CD4-positive, alpha-beta T cell treated with Interleukin-21 for 1 hour (primary cell): ENCODE results near the gene RGS17.

Experiments used
- DNase-seq: peaks from one replicate; pipeline ENCODE4 v3.0.0-alpha.2; 2020

The RGS17 gene

GRCh38 chr6:153081914-153082313 is 49.2 kb downstream of the RGS17 start:
- DNase-seq: no peak

DNA sequence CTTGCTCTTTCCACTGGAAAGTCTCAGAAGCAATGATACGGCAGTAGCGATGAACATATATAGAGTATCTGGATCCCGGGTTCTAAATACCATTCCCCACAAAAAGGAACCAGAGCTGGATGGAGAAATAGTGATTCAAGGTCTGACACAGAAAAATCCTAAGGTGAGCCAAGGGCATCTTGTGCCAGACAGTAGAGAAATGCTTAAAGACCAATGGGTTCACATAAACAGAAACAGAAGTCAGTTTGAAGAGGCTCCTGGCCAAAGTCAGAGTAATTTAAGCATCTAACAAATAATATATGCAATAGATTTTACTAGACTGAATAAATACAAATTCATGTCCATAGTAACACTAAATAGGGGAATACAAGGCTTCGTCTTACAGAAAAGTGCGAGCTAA is 54.7 kb downstream of the RGS17 start:
- no peak for DNase-seq

DNA sequence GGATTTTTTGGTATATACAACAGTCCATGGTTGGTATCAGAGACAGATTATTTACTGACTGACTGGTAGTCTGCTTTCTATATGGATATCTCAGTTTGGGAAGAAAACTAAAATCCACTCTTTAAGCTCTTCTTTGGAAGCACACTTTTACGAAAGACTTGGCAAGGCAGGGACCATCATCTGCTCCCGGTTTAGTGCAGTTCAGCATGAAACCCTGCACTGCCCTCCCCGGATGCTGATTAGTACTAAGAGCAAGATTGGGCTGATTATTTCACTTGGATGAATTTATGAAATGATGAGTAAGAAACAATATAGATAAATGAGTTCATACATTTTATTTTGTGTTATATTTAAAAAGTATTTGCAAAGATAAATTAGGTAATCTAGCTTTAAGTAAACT is 56.3 kb downstream of the RGS17 start:
- no peak for DNase-seq

DNA sequence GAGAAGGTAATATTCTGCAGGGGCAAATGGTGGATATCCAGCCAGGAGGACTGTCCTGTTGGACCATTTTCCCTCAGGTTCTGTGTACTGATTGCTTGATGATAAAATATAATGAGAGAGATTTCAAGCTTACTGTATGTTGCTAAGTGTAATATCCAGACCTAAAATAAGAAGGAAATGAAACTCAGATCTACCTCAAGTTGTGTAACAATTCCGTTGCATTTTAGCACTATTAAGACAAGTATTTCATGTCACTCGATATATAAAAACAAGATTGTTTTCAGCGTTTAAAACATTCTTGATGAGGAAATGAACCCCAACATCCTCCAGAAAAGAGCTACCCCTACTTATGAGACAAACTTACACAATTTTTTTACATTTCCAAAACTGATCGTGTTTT is 57.2 kb downstream of the RGS17 start:
- DNase-seq: no peak

GRCh38 chr6:153070756-153071155 is 60.3 kb downstream of the RGS17 start:
- no peak for DNase-seq

- DNase-seq: no peak
These were observed 61.2 kb downstream of the RGS17 start for GRCh38 chr6:153069897-153070296.

GRCh38 chr6:153065222-153065621 is 65.9 kb downstream of the RGS17 start:
- no peak for DNase-seq

DNA sequence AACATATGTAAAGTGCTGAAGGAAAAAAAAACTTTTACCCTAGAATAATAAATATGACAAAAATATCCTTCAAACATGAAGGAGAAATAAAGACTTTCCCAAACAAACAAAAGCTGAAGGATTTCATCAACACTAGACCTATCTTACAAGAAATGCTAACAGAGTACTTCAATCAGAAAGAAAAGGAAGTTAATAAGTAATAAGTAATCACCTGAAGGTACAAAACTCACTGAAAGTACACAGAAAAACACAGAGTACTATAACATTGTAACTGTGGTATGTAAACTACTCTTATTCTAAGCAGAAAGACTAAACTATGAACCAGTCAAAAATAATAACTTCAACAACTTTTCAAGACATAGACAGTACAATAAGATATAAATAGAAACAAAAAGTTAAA is 67.1 kb downstream of the RGS17 start:
- DNase-seq: no peak

- no peak for DNase-seq
These were observed 68.6 kb downstream of the RGS17 start for GRCh38 chr6:153062516-153062915.

DNA sequence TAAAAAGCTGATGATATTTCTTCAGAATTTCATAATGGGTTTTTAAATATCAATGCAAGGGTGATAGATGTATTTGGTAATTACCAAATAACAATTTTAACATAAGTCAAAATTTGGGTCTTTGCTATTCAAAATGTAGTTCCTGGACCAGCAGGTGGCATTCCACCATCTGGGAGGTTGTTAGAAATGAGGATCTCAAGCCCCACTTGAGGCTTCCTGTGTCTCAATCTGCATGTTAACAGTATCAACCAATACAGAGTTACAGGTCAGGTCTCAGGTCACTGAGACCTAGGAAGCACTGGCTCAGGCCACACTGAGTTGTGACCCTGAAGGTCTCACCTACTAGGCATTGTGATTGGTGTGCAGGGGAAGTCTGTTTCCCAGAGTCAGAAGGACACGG is 71.3 kb downstream of the RGS17 start:
- DNase-seq: no peak

DNA sequence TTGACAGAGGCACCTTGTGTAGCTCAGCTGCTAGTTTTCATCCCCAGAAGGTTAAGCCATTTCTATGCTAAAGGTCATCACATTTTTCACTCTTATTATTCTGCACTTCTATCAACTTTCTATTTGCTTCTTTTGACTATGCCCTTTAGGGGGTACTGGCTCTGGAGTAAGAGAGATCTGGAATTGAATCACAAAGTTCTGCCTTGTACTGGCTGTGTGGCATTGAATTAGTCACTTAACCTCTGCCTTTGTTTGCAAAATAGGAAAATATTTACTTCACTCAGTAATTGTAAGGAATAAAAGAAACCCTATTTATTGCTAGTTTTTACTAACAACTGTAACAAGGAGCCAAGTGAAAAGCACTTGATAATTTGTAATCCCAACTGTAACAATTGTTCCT is 71.8 kb downstream of the RGS17 start:
- no peak for DNase-seq

GRCh38 chr6:153058909-153059308 is 72.2 kb downstream of the RGS17 start:
- no peak for DNase-seq

DNA sequence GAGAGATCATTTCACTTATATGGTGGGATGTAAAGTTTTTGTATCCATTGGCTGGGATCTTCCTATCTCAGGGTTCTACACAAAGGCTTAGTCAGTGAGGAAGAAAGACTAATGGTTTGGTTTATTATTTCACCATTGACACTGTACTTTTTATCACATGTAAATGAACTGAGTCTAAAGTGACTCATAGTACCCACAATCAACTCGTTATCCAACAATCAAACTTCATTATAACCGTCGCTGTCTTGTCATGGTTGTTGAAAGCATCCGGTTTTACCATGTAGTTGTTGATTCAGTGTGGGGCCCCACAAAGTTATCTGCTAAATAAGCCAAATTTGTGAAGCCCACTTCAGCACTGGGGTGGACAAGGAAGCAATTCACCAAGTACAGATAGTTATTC is 72.8 kb downstream of the RGS17 start:
- DNase-seq: no peak

- no peak for DNase-seq
These were observed 74.8 kb downstream of the RGS17 start for GRCh38 chr6:153056308-153056707.

- no peak for DNase-seq
These were observed 79.3 kb downstream of the RGS17 start for GRCh38 chr6:153051801-153052200.

- DNase-seq: no peak
These were observed 82.5 kb downstream of the RGS17 start for GRCh38 chr6:153048631-153049030.

DNA sequence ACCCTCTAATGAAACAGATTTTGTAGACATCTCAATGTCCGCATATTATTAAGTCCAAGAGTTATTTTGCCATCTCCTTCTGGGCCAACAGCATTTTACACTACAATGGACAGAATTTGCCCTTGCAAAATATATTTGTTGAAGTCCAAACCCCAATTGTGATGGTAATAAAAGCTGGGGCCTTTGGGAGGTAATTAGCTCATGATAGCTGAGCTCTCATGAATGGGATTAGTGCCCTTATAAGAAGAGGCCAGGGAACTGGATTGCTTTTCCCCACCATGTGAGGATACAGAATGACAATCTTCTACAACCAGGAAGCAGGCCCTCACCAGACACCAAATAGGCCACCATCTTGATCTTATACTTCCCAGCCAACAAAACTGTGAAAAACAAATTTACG is 83.7 kb downstream of the RGS17 start:
- DNase-seq: no peak

DNA sequence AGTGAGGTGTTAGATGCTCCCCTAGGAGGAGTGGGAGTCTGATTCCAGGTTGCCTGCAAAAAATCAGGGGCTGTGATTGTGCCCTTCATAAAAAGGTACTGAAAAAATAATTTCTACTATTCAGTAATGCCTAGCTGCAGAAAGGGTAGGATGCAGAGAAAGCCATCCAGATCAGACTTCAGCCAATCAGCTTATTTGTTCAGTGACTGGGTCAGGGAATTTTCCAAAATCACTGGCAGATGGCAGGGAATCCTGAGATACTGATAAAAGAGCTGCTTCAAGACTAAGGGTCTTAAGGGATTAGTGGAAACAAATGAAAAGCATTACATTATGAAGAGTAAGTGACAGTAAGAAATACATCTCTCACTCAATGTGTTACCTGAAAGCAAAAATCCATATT is 85.8 kb downstream of the RGS17 start:
- no peak for DNase-seq

- no peak for DNase-seq
These were observed 86.8 kb downstream of the RGS17 start for GRCh38 chr6:153044295-153044694.

GRCh38 chr6:153043719-153044118 is 87.4 kb downstream of the RGS17 start:
- no peak for DNase-seq

DNA sequence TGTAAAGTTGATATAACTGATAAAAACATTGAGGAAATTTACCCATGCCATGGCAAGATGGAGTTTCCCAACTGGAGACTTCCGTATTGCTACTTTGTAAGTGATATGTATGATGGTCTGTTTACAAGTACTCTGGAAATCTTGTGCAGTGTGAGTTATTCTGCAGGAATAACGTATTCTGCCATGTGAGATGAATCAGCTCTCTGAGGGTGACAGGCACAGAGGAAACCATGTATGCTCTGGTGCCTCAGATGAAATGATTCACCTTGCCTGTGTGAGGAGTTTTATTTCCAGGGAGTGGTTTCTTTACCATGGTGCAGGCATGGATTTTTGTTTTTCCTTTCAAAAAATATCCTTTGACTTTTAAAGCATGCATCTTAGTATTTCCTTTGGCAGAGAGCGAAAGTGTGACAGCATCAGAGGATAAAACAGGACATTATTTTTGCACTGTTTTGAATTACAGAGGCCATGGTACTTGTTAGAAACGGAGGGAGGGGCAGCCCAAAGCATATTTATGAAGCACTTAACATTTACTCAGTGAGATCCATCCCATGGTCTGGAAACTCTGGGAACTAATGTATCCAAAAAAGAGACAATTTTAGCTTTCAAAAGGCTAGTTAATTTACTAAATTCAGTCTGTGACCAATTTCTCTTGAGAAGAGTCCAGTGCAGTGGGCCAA is 92.6 kb downstream of the RGS17 start:
- no peak for DNase-seq

DNA sequence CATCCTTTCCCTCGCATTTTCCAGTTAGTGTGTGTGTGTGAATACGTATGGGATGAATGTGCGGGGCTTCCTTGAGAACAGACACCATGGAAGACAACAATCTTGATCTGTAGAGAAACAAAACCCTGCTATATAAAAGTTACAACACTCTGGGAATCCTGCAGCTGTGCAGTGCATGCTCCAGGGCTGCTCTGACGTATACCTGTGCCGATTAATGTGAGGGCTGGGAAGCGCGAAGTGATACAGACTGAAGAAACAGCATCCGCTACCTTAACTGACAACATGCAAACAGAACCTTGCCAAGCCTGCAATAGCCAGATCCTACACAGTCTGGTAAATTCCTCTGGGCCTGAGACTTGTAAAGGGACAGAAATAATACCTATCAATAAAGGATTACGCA is 96.9 kb downstream of the RGS17 start:
- DNase-seq: no peak

DNA sequence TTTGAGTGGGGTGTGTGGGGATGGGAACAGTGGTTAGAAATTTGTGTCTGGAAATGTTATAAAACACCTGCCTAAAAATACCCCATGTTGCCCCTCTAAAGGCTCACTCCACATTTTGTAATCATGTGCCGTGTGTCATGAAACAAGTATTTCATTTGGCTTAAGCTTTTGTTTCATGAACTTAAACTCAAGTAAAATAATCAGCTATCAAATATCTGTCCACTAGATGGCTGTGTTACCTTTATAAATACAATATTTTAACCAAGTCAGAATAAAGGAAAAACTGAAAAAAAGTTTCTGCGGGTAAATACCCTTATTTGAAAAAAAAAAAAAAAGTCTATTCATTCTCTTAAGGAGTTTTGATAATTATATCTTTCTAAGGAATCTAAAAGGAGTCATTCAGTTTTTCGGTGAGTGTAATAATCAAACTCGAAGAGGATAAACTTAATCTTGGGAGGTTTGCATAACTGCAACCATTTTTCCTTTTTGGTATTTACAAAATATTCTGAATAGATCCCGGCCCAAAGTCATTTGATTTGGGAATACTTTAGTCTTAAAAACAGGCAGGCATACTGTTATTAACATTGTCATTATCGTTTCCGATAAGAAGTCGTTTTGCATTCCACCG is 98.7 kb downstream of the RGS17 start:
- no peak for DNase-seq

DNA sequence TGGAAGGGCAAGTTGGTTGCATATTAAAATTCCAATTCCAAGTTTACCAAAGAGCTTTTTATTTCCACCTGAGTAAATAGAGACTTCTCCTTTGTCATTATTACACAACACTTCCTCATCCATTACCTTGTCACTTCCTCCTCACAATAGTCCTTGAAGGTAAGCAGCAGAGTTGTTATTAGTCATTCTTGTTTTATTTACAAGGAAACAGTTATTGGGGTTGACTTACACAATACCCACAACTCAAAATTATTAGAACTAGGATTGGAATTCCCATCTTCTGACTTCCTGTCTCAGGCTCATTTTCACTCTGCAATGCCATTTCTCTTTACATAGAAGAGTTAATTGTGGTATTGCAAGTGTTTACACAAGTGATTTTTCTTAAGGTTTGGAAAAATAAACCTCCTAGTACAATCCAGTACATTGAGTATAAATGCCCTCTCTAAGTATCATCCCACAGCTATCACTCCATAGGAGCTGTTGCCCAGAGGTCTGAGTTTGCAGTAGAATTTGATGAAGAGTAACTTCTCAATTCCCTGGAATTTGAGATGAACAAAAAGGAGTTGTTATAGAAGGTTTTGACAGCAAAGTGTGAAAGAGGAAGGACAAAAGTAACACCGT is 99.6 kb downstream of the RGS17 start:
- DNase-seq: no peak

GRCh38 chr6:153028963-153029362 is 102.1 kb downstream of the RGS17 start:
- DNase-seq: no peak
